ENCODE measurements around the gene GLE1.

GLE1 gene

DNA sequence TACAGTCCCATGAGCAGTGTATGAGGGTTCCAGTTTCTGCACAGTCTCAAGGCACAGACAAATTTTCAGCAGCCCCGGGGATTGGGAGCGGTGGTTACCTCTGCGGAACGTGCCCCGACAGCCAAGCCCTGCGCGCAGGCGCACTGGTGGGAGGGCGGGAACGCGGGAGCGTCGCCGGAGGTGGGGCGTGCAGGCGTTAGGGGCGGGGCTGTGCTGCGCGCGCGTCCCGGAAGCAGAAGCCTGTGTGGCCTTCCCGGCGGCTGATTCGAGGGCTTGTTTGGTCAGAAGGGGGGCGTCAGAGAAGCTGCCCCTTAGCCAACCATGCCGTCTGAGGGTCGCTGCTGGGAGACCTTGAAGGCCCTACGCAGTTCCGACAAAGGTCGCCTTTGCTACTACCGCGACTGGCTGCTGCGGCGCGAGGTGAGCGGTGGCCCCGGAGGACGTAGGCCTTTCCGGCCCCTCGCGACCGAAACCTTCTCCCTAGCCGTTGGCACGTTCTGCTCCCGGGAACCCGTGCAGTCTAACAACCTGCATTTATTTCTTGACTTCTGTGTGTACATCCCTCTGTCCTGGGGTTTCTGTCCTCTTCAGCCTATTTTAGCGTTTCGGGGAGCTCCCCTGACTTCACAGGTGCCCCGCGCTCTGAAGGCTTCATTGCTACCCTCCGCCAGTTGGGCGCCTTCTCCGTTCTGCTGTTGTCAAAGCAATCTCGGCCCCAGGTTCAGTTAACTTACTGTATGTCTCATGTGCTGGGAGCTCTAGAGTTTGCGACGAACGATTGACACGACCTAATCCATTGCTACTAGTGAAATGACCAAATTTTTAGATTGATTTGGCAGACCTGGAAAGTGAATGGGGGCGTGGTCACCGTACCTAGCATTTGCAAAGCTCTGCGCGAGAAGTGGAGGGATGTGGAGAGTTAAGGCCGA is at the start of gene GLE1:
GLE1 (plus strand) TSS at position 235 of the 929 bp plus-strand sequence; CDS start at position 322, 87 bp downstream.
- peak; percentile 96 for DNase-seq (ENCODE audit: low spot score)

GRCh38 chr9:128454991-128455390 is 49.5 kb upstream of the GLE1 start:
- DNase-seq (ENCODE audit: low spot score), result no peak

DNA sequence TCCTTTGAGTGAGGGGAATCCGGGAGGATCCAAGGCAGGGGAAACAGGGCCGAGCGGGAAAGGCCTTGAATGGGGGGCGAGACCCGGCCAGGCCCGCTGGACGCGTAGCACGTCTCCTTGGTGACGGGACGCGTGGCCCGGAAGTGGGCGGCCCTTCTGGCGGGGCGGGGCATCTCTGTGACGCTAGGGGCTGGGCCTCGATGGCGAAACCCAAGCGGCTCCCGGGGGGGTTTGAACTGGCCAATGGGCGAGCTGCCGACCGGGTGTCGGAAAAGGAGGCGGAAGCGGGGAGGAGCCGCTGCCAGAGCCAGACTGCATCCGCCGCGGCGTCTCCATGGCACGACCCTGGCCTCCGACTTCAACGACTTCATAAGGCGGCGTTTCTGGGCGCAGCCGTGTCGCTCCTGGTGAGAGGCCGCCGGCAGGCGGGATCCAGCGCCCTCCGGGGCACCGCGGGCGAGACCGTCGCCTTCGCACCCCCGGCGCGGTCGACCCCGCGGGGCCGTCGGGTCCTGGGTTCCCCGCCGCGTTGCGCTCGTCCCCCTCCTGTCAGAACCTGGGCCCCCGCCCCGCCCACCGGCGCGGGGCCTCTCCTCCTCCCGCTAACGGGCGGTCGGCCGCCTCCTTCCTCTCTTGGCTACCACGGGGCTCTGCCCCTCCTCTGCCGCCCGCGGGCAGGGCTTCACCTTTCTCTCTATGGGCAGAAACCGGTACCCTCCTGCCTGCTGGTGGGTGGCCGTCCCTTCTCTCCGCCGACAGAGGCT is 48.5 kb upstream of the GLE1 start, which contains the start of gene ODF2:
ODF2 (plus strand) TSS at position 158 of the 764 bp plus-strand sequence; CDS start at position 244, 86 bp downstream.
- peak; percentile 97 for DNase-seq (ENCODE audit: low spot score)

DNA sequence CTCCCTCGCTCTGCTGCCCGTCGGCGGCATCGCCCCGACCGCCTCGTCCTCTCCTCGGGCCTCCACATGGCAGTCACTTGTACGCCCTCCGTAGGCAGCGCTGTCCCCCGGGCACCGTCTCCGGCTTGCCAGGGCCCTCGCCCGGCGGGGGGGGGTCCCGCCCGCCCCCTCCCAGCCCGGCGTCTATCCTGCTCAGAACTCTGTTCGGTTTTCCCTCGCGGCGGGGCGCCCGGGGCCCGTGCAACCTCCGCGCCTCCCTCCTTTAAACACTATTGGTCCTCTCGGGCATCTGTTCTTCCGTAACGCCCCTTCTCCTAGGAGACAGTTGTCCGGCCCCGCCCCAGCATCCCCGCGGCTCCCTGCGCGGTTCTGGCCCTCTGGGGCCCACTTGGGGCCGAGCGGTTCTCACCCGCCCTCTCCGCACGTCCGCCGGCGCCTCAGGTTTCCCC is 47.9 kb upstream of the GLE1 start:
- peak; percentile 60 for DNase-seq (ENCODE audit: low spot score)

GRCh38 chr9:128457207-128457606 is 47.3 kb upstream of the GLE1 start:
- no peak for DNase-seq (ENCODE audit: low spot score)

- no peak for DNase-seq (ENCODE audit: low spot score)
Observed at GRCh38 chr9:128459011-128459410, 45.5 kb upstream of the GLE1 start.

DNA sequence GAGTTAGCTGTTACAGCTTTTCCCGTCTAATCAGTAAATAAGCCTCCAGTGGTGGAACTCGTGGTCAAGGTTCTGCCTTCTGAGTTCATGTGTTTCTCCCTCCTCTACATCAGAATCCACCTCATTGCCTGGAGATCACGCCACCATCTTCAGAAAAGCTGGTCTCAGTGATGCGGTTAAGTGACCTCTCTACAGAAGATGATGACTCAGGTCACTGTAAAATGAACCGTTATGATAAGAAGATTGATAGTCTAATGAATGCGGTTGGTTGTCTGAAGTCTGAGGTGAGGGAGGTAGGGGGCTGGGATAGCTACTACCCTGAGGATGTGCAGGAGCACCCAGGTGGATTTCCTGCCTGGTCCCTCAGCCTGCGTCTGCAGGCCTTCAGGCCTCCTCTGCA is 35.4 kb upstream of the GLE1 start:
- DNase-seq (ENCODE audit: low spot score), result no peak

GRCh38 chr9:128470560-128470959 is 34.0 kb upstream of the GLE1 start:
- no peak for DNase-seq (ENCODE audit: low spot score)

DNA sequence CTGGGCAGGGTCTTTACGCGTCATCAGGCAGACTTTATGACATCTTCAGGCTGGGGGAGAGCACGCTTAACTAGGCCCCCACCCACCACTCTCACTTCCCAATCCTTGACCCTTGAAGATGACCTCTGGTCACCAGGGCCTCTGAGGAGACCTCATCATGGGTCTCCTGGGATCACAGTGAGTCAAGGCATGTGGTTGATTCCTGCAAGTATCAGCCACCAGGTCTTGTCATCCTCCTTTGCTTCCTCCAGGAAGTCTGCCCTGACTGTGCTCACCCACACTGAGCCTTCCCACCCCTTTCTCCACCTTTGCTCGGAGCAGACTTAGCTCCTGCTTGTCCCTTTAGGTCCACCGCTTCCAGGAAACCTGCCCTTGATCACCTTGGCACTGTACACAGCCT is 31.4 kb upstream of the GLE1 start:
- no peak for DNase-seq (ENCODE audit: low spot score)

DNA sequence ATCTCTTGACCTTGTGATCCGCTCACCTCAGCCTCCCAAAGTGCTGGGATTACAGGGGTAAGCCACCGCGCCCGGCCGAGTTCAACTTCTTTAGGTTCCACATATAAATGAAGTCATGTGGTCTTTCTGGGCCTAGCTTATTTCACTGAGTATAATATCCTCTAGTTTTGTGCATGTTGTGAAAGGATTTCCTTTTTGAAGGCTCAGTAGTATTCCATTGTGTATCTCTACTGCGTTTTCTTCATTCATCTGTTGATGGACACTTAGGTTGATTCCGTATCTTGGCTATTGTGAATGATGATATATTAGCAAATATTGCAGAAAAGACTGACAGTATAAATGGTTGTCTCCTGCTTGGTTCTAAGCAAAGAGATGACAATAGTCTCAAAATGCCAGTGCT is 28.7 kb upstream of the GLE1 start:
- no peak for DNase-seq (ENCODE audit: low spot score)

GRCh38 chr9:128479262-128479661 is 25.3 kb upstream of the GLE1 start:
- DNase-seq (ENCODE audit: low spot score), result no peak

DNA sequence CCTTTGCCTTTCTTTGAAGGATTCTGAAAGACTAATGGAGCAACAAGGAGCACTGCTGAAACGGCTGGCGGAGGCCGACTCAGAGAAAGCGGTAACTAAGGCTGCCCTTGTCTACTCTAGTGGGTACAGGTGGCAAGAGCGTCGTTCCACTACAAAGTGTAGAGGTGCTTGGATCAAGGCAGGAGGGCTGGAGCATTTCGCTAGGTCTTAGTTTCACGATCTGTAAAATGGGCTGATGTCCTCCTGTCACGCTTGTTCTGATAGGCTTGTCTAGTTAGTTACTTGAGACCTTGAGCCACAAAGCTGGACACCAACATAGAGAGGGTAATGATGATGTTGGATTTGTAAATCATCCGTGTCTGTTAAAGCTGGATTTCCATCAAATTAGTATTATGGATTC is 23.0 kb upstream of the GLE1 start:
- DNase-seq (ENCODE audit: low spot score), result no peak

- DNase-seq (ENCODE audit: low spot score), result no peak
Observed at GRCh38 chr9:128482186-128482585, 22.3 kb upstream of the GLE1 start.

- no peak for DNase-seq (ENCODE audit: low spot score)
Observed at GRCh38 chr9:128484686-128485413, 19.7 kb upstream of the GLE1 start.

GRCh38 chr9:128485414-128485855 is 19.1 kb upstream of the GLE1 start:
- DNase-seq (ENCODE audit: low spot score), result no peak

GRCh38 chr9:128486201-128486600 is 18.3 kb upstream of the GLE1 start:
- no peak for DNase-seq (ENCODE audit: low spot score)

- DNase-seq (ENCODE audit: low spot score), result no peak
Observed at GRCh38 chr9:128493424-128493823, 11.1 kb upstream of the GLE1 start.

DNA sequence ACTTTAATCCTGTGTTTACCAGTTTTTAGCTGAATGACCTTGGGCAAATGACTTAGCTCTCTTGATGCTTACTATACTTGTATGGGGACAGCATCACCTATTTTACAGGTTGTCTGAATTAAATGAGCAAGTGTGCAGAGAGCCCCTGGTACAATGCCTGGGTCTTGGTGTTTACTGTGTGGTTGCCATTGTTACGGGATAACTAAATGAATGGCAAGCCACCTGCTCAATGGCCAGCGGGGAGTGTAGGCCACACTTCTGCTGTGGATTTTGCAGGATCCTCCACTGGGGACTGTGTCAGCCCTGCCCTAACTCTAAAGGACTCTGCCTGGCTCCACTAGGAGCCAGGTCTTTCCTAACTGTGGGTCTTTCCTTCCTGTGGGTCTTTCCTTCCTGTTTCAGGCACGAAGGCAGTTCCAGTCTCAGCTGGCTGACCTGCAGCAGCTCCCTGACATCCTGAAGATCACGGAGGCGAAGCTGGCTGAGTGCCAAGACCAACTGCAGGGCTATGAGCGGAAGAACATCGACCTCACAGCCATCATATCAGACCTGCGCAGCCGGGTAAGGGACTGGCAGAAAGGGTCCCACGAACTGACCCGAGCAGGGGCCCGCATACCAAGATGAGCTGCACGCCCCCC is 10.3 kb upstream of the GLE1 start:
- DNase-seq (ENCODE audit: low spot score), result no peak

DNA sequence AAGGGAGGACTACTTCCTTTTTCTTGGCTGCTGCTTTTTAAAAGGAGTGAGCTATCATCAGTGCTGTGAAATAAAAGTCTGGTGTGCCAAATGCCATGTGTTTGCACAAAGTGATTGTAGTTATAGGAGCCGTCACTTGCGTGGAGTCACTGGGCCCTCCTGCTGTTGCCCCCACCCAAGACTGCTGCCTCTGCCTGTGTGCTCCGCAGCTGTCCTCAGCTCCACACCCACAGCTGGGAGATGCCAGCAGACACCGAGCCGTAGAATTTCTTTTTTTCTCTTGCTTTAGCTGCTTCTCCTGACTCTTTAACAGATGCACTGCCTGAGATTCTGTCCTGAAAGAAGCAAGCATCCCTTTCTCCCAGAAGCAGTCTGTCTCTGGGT is 9.8 kb upstream of the GLE1 start:
- DNase-seq (ENCODE audit: low spot score), result no peak

- no peak for DNase-seq (ENCODE audit: low spot score)
Observed at GRCh38 chr9:128495296-128495695, 9.2 kb upstream of the GLE1 start.

GRCh38 chr9:128495804-128496417 is 8.6 kb upstream of the GLE1 start:
- no peak for DNase-seq (ENCODE audit: low spot score)
